Mammary epithelial cell (primary cell): Measurements from ENCODE around the gene NRG2.

ENCODE experiments used
- CTCF ChIP-seq, 2 donors: IDR thresholded peaks in 1 of 2; conservative IDR thresholded peaks in 1 of 2; 2 replicates each; pipeline ENCODE4 v1.5.1; 2011 to 2012; ENCODE audit warnings: inconsistent platforms in 2 of 2, low read length in 2 of 2, mild to moderate bottlenecking in 2 of 2, control low read depth in 1 of 2, low read depth in 1 of 2; ENCODE audit not compliant: insufficient read depth in 1 of 2; ENCODE audit errors: extremely low read depth in 1 of 2
- EZH2 ChIP-seq: IDR thresholded peaks from 2 replicates; pipeline ENCODE4 v1.6.1; 2012; ENCODE audit warnings: low read length, inconsistent platforms, borderline replicate concordance

- TF ChIP-seq EZH2: no peak
- TF ChIP-seq CTCF (conservative IDR thresholded peaks at IDR 0.05 in 1 of 2, IDR thresholded peaks at IDR 0.05 in 1 of 2; ENCODE audit: extremely low read depth in 1 of 2, insufficient read depth in 1 of 2, low read depth in 1 of 2, low read length in 2 of 2): no peak
Measured at GRCh38 chr5:139958432-139959148, 84.5 kb downstream of the NRG2 start.
